Stimulated activated CD8-positive, alpha-beta memory T cell treated with anti-CD3 and anti-CD28 coated beads, Interleukin-2, amount 100 ng/mL, for 48 hours (primary cell): ENCODE results near the gene CMTM6.
"Not testable (repeated sequence)": the region's sequence is repeated elsewhere in the genome, so short reads cannot be mapped to it uniquely, and the experiment has no call there.

ENCODE experiments used
- DNase-seq, 2 donors: peaks; one replicate each; pipeline ENCODE4 v3.0.0-alpha.2; 2020; ENCODE audit warnings: low read depth in 2 of 2

CMTM6 gene

GRCh38 chr3:32502118-32502945 is at the start of gene CMTM6:
Gene CMTM6 (minus strand): TSS chr3:32502852. CDS start chr3:32502745, 107 bp downstream.
- DNase-seq, result peak; percentile 61 to 71

GRCh38 chr3:32552013-32552412 is 49.4 kb upstream of the CMTM6 start:
- no peak for DNase-seq

GRCh38 chr3:32551496-32551895 is 48.8 kb upstream of the CMTM6 start:
- DNase-seq, result no peak

DNA sequence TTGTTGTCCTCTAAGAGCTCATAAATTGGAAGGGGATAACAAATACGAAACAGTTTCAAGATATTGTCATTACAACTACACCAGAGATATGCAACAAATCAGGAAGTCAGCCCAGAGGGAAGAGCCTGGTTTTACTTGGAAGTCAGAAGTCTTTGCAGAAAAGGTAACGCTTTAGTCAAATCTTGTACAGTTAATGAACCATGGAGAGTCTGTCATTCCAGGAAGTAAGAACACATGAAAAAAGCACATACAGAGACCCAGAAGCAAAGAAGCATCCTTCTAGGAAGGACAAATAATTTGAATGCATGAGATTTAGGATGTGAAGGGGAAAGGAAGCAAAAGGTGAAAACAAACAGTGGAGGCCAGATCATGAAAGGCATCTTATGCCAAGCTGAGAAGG is 48.4 kb upstream of the CMTM6 start:
- DNase-seq, result no peak

GRCh38 chr3:32545305-32545704 is 42.7 kb upstream of the CMTM6 start:
- no peak for DNase-seq

DNA sequence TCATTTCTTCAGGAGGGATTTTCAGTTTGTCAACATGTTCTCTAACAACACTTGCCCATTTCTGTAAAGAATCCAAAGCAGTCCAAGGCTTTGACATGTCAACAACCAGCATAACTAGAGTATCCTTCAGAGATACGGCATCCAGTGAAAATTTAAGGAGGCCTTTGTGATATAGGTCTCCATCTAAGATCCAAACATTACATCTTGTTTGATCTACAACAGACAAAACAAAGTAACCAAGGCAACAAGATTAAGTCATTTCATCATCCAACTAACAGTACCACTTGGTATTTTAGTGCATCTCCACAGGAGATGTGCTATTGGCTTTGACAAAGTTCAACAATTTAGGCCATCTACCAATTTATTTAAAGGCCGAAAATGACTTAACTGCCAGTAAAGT is 42.2 kb upstream of the CMTM6 start:
- no peak for DNase-seq

- DNase-seq, result no peak
Measured at GRCh38 chr3:32542807-32543206, 40.2 kb upstream of the CMTM6 start.

DNA sequence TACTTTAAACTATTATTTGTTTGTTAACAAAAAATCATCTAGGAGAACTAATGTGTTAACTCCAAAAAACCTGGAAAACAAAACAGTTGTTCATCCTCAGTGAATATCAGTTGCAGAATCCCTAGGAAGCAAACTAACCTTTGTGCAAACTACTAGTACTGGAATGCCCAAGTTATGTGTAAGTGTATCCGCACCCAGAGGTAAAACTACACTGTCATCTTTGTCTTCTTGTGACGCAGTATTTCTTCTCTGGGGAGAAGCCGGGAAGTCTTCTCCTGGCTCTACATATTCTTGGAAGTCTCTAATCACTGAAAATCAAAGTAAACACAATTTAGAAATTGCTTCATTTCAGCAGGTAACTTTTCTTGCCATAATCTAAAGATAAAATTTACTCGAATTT is 38.2 kb upstream of the CMTM6 start:
- DNase-seq, result no peak

DNA sequence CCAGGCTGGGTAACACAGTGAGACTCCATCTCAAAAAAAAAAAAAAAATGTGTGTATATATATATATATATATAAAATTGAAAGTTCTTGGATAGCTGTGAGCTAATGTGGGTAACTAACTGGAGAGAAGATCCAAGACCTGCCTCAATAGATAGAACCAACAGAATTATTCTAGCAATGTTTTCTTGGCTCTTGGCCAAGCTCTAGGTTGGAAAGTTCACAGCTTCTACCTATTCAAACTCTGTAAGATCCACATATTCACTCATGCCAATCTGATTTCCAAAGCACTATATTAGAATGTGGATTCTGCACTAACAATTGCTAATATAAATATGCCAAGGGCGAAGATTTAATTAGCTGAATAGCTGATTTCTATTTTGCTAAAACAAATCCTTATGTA is 29.8 kb upstream of the CMTM6 start:
- DNase-seq, result no peak

- DNase-seq, result no peak
Measured at GRCh38 chr3:32531010-32531647, 28.5 kb upstream of the CMTM6 start.

DNA sequence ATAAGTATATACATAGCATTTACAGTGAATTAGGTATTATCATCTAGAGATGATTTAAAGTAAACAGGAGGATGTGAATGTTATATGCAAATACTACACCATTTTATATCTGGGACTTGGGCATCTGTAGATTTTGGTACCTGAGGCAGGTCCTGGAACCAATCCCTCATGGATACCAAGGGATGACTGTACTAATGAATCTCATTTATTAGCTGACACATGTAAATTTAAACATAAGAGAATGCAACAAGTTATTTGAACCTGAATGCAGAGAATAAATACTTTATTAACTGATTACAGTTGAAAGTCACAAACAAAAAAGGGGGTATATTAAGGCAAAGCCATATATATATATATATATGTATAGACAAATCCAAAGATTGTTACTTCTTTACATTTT is 23.1 kb upstream of the CMTM6 start:
- no peak for DNase-seq

GRCh38 chr3:32522682-32523081 is 20.0 kb upstream of the CMTM6 start:
- no peak for DNase-seq

DNA sequence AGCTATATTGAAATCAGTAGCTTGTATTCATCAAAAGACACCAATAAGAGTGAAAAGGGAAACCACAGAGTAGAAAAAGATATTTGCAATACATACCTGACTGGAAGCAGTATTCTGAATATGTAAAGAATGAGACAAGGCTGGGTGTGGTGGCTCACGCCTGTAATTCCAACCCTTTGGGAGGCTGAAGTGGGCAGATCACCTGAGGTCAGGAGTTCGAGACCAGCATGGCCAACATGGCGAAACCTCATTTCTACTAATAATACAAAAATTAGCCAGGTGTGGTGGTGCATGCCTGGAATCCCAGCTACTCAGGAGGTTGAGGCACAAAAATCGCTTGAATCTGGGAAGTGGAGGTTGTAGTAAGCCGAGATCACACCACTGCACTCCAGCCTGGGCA is 16.3 kb upstream of the CMTM6 start:
- not testable (repeated sequence) for DNase-seq

GRCh38 chr3:32516751-32517150 is 14.1 kb upstream of the CMTM6 start:
- not testable (repeated sequence) for DNase-seq

- DNase-seq, result no peak
Measured at GRCh38 chr3:32511005-32511404, 8.4 kb upstream of the CMTM6 start.

DNA sequence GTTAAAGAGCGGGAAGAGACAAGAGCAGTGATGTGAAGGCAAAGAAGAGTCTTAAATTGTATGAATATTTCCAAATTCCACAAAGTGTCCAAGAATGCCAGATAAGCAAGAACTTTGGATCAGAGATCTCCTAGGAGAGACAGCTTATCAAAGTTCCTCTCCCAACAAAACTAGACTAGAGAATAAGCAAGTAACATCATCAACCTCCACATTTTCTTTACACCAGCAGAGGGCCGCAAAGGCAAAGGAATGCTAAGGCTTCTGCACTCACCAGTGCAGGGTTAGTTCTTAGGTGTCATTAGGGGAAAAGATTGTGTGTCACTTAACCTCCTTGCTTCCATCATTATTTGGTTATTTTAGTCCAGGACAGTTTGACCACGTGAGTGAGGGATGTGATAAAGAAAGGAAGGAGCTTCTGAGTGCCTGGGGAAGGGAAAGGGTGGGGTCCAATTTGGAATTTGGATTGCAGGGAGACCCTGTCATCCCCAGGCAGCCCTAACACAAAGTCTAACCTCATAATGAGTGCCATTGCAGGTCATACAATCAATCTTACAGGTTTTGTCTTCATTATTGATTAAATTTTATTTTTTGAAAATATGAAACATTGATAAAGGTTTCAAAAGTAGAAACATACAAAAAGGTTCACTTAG is 7.5 kb upstream of the CMTM6 start:
- DNase-seq, result peak; percentile 23 to 46

- no peak for DNase-seq
Measured at GRCh38 chr3:32508711-32509110, 6.1 kb upstream of the CMTM6 start.

DNA sequence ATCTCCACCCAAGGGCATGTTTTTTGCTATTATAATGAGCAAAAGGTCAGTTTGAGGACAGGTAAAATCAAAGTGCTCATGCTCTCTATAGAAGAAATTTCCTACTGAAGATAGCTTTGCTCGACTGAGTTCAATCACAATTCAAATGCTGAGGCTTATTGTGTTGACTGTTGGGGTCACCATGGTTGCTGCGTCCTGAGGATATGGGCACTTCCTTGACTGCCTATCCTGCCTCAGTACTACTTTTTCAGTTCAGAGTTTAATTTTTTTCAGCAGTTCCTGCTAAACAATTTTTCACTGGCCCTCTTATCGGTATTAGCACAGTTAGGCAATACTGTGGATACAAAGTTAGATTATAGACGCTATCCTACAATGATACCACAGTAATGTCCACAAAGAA is 3.8 kb upstream of the CMTM6 start:
- DNase-seq, result no peak

DNA sequence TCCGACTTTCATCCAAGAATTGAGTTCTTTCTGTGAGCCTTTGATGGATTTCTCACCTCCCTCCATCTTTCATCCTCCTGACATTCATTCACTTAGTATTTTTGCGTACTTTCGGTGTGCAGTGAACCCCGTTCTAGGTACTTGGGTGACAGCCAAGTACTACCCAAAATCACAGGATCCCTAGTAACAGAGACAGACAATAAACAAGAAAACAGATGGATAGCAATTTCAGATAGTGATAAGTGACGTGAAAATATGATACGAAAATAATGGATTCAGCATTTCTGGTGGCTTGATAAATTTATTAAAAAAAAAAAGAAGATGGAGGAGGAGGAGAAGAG is 264 bp upstream of the CMTM6 start:
- no peak for DNase-seq

DNA sequence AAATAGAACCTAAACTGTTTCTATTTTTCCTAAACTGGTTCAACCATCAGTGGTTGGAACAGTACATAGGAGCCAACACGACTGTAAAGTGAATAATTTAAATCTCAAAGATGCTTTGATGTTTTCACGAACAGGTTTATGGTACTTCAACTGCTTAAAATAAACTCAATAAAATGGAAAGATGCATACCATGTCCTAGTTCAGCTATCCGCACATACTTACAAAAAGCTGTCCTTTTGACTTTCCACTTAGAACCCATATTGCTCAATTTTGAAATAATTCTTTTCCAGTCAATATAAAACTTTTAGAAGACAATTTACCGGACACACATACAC is 902 bp downstream of the CMTM6 start:
- DNase-seq, result no peak

DNA sequence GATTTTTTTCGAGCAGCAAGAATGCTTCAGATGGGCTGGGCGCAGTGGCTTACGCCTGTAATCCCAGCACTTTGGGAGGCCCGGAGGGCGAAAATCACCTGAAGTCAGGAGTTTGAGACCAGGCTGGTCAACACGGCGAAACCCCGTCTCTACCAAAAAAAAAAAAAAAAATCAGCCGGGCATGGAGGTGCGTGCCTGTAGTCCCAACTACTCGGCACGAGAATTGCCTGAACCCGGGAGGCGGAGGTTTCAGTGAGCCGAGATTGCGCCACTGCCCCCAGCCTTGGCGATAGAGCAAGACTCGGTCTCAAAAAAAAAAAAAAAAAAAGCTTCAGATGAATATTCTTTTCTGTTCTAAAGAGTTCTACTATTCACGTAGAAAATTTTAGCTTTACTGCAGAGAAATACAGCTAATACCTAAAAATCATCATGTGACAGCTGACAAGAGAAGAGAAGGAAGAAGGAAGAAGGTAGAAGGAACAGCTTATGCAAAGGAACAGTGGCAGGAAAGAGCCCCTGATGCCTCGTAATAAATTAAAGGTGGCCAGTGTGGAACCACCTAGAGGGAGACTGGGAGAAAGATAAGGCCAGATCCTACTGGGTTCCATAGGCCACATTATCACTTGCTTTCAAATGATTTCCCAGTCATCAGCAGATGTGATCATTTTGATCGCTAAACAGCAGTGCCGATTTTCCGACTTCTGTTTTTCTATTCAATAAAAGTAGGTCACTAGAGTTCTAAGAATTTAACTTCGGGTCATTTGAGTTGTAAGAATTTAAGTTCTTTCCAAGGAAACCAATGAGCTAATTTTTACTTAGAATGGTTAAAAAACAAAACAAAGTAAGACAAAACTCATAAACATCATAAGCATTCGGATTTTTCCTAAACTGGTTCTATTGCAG is 1.5 kb downstream of the CMTM6 start:
- no peak for DNase-seq

GRCh38 chr3:32500231-32500630 is 2.4 kb downstream of the CMTM6 start:
- no peak for DNase-seq
